HG03575 (cell line): ENCODE measurements around the gene APOBR.
"Not testable (repeated sequence)": the region's sequence is repeated elsewhere in the genome, so short reads cannot be mapped to it uniquely, and the experiment has no call there.

ENCODE experiments used
- ATAC-seq: cut with Tn5 transposase; IDR thresholded peaks from one replicate; pipeline ENCODE4 v1.9.1; 2021; ENCODE audit not compliant: unreplicated experiment, insufficient number of reproducible peaks, low FRiP score; ENCODE audit errors: extremely low read depth

Gene APOBR

GRCh38 chr16:28496844-28497243 lies 2.4 kb downstream of the APOBR start:
- ATAC-seq, result no peak

GRCh38 chr16:28497386-28497785 lies 2.9 kb downstream of the APOBR start:
- no peak for ATAC-seq

GRCh38 chr16:28497861-28498599 lies 3.6 kb downstream of the APOBR start:
- no peak for ATAC-seq

- no peak for ATAC-seq
Observed at GRCh38 chr16:28498666-28499381, 4.4 kb downstream of the APOBR start.

GRCh38 chr16:28499854-28500253 lies 5.4 kb downstream of the APOBR start:
- ATAC-seq, result no peak

DNA sequence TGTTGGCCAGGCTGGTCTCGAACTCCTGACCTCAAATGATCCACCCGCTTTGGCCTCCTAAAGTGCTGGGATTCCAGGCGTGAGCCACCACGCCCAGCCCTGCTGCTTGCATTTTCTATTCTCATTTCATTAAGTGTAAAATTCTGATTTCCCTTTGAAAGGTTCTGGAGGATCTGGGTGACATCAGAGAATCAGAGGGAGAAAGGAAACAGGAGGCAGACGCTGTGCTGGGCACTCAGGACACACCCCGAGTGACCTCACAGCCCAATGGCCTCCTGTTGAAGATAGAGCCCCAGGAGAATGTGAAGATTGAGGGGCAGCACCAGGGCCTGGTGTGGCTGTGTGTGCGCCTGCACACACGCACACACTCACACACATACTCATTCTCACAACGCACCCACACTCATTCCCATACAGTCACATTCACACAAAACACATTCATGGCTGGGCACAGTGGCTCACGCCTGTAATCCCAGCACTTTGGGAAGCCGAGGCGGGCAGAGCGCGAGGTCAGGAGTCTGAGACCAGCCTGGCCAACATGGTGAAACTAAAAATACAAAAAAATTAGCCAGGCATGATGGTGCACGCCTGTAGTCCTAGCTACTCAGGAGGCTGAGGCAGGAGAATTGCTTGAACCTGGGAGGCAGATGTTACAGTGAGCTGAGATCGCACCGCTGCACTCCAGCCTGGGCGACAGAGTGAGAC lies 6.2 kb downstream of the APOBR start:
- ATAC-seq, result not testable (repeated sequence)

- ATAC-seq, result no peak
Observed at GRCh38 chr16:28501258-28502232, 7.1 kb downstream of the APOBR start.

GRCh38 chr16:28502290-28502689 lies 7.8 kb downstream of the APOBR start:
- ATAC-seq, result no peak

DNA sequence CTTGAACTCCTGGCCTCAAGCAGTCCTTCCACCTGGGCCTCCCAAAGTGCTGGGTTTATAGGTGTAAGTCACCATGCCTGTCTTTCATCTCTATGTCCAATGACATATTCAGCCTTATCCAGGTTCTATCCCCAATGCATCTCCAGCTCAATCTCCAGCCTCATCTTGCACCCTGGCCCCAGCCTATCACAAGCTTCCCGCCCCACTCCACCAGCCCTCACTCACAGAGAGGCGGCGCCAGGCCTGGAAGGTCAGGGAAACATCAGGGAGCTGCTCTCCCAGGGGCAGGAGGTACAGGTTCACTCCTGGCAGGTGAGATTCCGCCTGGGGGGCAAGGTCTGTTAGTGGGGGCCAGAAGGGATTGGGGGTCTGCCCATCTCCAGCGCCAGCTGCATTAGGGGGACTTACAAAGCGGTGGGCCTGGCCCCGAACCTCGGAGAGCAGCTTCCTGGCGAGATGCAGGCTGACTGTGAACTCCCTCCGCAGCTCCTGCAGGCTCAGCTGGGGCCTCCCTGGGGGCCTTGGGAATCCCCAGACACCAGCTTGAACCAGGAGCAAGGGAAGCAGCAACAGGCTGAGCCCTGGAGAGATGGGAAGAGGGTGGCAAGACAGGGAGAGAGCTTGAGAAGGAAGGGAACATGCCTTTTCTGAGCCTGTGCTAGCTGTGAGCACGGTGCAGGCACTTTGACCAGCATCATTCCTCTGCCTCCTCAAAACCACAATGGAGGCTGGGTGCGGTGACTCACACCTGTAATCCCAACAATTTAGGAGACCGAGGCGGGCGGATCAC lies 9.2 kb downstream of the APOBR start:
- ATAC-seq, result no peak

GRCh38 chr16:28504707-28505404 lies 10.4 kb downstream of the APOBR start:
- ATAC-seq, result no peak

DNA sequence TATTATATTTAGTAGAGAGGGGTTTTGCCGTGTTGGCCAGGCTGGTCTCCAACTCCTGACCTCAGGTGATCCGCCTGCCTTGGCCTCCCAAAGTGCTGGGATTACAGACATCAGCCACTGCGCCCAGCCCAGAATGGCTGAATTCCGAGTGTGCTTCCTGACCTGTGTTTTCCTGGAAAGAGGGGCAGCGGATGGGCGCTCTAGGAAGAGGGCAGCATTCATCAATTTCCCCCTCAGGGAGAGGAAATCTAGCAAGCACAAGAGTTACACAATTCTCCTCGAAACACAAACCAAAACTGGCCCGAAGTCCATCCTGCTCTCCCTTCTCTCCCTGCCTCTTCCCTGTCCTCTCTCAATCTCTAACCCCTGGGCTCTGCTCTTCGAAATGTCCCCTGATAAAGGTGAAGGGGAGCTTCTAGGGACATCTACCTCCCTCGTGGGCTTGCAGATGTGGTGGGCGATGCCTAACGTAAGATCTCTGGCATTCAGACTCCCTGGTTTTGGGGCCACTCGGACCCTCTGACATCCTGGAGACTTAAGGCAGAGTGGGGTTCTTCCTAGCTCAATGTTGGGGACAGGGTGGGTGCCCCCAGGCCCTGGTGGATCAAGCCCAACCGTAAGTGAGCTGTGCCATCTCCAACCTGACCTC lies 11.2 kb downstream of the APOBR start:
- no peak for ATAC-seq

GRCh38 chr16:28511031-28511430 lies 16.6 kb downstream of the APOBR start:
- ATAC-seq, result no peak

GRCh38 chr16:28511801-28512789 lies 17.7 kb downstream of the APOBR start:
- no peak for ATAC-seq

DNA sequence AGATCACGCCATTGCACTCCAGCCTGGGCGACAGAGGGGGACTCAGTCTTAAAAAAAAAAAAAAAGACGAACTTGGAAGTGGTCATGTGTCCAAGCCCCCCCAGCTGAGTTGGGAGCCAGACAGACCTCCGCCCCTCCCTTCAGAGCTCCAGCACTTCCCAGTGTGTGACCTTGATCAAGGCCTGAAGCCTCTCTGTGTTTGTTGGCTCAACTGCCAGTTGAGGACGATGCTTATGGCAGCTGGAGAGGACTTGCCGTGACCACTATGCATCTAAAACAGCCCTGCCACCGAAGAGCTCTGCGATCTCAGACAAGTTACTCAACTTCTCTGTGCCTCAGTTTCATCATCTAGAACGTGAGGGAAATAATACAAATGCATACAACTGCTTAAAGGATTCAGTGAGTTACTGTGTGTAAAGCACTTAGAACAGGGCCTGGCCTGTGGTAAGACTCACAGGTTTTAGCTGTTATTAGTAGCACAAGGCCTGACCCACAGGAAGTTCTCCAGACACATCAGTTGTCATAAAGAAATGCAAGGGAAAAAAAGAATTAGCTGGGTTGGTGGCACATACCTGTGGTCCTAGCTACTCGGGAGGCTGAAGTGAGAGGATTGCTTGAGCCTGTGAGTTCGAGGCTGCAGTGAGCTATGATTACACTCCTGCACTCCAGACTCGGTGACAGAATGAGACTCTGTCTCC lies 19.2 kb downstream of the APOBR start:
- no peak for ATAC-seq

DNA sequence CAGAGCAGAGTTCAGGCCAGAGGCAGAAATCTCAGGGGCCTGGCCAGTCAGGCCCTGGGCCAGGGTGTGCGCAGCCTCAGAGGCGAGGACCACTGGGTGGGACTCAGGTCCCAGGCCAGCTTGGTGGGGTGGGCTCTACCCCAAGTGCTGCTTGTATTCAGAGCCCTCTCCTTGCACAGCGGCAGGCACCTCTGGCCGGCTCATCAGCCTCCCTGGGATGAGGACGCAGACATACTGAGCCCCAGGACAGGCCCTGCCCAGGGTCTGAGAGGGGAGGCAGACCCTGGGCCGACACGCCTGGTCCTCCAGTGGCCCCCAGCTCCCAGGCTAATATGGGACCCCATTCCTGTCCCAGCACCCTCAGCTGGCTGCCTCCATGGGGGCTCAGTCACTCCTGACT lies 19.8 kb downstream of the APOBR start:
- no peak for ATAC-seq

GRCh38 chr16:28520672-28521071 lies 26.2 kb downstream of the APOBR start:
- no peak for ATAC-seq
